Transverse colon (tissue), 4 donors: ENCODE data around the gene ELOVL1. TPM values are rescaled to one million over a fixed set of nuclear protein-coding genes. Genes with fewer than 3 reads are reported as not detected.

Experiments used
- DNase-seq: peaks from one replicate; pipeline ENCODE4 v3.0.0-alpha.2; 2019
- H3K27ac ChIP-seq, 4 donors: fragments of 200-600 bp; sonication (generic); 2 replicates each; pipeline ENCODE4 v1.5.1; 2016 to 2018; ENCODE audit warnings: inconsistent platforms in 4 of 4
- H3K27me3 ChIP-seq: fragments of 200-600 bp; sonication (generic); 2 replicates; pipeline ENCODE4 v1.5.1; 2017; ENCODE audit warnings: inconsistent platforms
- H3K36me3 ChIP-seq, 4 donors: fragments of 200-600 bp; sonication (generic); 2 replicates each; pipeline ENCODE4 v1.5.1; 2017 to 2019; ENCODE audit warnings: inconsistent platforms in 4 of 4
- H3K4me1 ChIP-seq, 4 donors: fragments of 200-600 bp; sonication (generic); 2 replicates each; pipeline ENCODE4 v1.5.1; 2017 to 2020; ENCODE audit warnings: inconsistent platforms in 4 of 4
- H3K4me3 ChIP-seq, 4 donors: fragments of 200-600 bp; sonication (generic); 1 replicate in 1 of 4; 2 replicates in 3 of 4; pipeline versions ENCODE4 v1.5.1 to v1.6.1; 2017 to 2019; ENCODE audit warnings: inconsistent platforms in 4 of 4
- H3K9me3 ChIP-seq, 2 donors: fragments of 200-600 bp; sonication (generic); 2 replicates each; pipeline ENCODE4 v1.5.1; 2017 to 2019; ENCODE audit warnings: inconsistent platforms in 2 of 2
- CTCF ChIP-seq, 5 experiments: fragments of 200-600 bp in 3 of 5; fragments of 450-650 bp in 2 of 5; sonication (generic) in 3 of 5; IDR thresholded peaks; 1 replicate in 2 of 5; 2 replicates in 3 of 5; pipeline ENCODE4 v1.5.1; 2016 to 2017; ENCODE audit warnings: antibody characterized with exemption in 5 of 5, inconsistent platforms in 3 of 5, mild to moderate bottlenecking in 2 of 5, moderate library complexity in 1 of 5
- EP300 ChIP-seq: sonication (generic); formaldehyde crosslinking; IDR thresholded peaks from one replicate; pipeline ENCODE4 v1.6.1; 2017; ENCODE audit warnings: antibody characterized with exemption, low read depth
- POLR2A ChIP-seq: fragments of 450-650 bp; IDR thresholded peaks from one replicate; pipeline ENCODE4 v1.6.1; 2016; ENCODE audit warnings: antibody characterized with exemption, mild to moderate bottlenecking, moderate library complexity
- POLR2AphosphoS5 ChIP-seq, 3 donors: sonication (generic); formaldehyde crosslinking; IDR thresholded peaks; one replicate each; pipeline ENCODE4 v1.6.1; 2016; ENCODE audit warnings: antibody characterized with exemption in 3 of 3
- WGBS, 2 donors: methylation state at CpG; one replicate each; pipeline ENCODE4 v1.1.5; 2018; ENCODE audit warnings: low coverage in 1 of 2; 5-methylcytosine and 5-hydroxymethylcytosine counted together
- in situ Hi-C, 4 donors: fragments of 200-750 bp; cut with MboI; loops; one replicate each; pipeline versions ENCODE4 v1.15.0 to v1.15.1; 2017; ENCODE audit warnings: low sequenced_read_pairs in 3 of 4, low pct_ligation_motif_present in 1 of 4, low pct_unique_long_range_greater_than_20kb in 1 of 4
- intact Hi-C: fragments of 100-400 bp; cut with DNase I; formaldehyde crosslinking; loops from one replicate; pipeline ENCODE4 v1.15.1; 2023; ENCODE audit warnings: low total_unique reads
- total RNA-seq, 4 donors: library from RNA; depleted of rRNA; stranded (reverse); fragments of >200 nt; gene quantifications; one replicate each; pipeline ENCODE4 v1.1.0, GENCODE V29; 2016

The ELOVL1 gene
- total RNA-seq, 4 donors from 2014 or later: 58.4 to 114 (median 99.5) TPM

GRCh38 chr1:43410571-43410970 lies 42.8 kb upstream of the ELOVL1 start:
- H3K36me3 ChIP-seq: peaks cover 0 to 27% (median 6%) of the 10 kb centered on the region in 4 donors
- 56 to 97% methylated on average over 1 to 3 of the region's 3 CpGs for WGBS, 2 donors
- H3K4me3 ChIP-seq: no peak overlapping the region
- H3K4me1 ChIP-seq: peaks cover 0 to 9% (median 2%) of the 10 kb centered on the region in 4 donors
- no peak for TF ChIP-seq POLR2A
- TF ChIP-seq POLR2AphosphoS5 (IDR thresholded peaks at IDR 0.05): no peak
- TF ChIP-seq EP300: no peak
- no peak for TF ChIP-seq CTCF (IDR thresholded peaks at IDR 0.05)
- no peak for DNase-seq
- no peaks in the 10 kb centered on the region for H3K27me3 ChIP-seq
- H3K9me3 ChIP-seq: no peaks in the 10 kb centered on the region
- no peak overlapping the region for H3K27ac ChIP-seq
- in situ Hi-C loops: loop anchor here in 3 of 4 donors (5.0 to 10.0 kb wide), 3 partner anchors 176 to 186 kb away; no protein-coding TSS in a partner anchor
- intact Hi-C loops: no loop called here

- Histone ChIP-seq H3K27me3 (no peaks in the 10 kb centered on the region), H3K4me3 (no peak overlapping the region), H3K4me1 (peaks cover 0 to 18% (median 3%) of the 10 kb centered on the region in 4 donors), H3K36me3 (peaks cover 0 to 43% (median 16%) of the 10 kb centered on the region in 4 donors), H3K27ac (peak overlapping the region; percentile 4 to 50 (median 38)), H3K9me3 (no peaks in the 10 kb centered on the region)
- DNase-seq: no peak
- no peak for TF ChIP-seq POLR2AphosphoS5 (IDR thresholded peaks at IDR 0.05)
- TF ChIP-seq POLR2A: no peak
- TF ChIP-seq EP300: no peak
- no peak for TF ChIP-seq CTCF (IDR thresholded peaks at IDR 0.05)
- in situ Hi-C loops (no loop called here), intact Hi-C loops (no loop called here)
- 25 to 61% methylated on average over 2 of the region's 2 CpGs for WGBS, 2 donors
Measured at GRCh38 chr1:43405876-43406234, 38.0 kb upstream of the ELOVL1 start.

- Histone ChIP-seq H3K4me1 (peaks cover 0 to 18% (median 3%) of the 10 kb centered on the region in 4 donors), H3K9me3 (no peaks in the 10 kb centered on the region), H3K27me3 (no peaks in the 10 kb centered on the region), H3K4me3 (no peak overlapping the region), H3K36me3 (peaks cover 0 to 43% (median 16%) of the 10 kb centered on the region in 4 donors), H3K27ac (peak overlapping the region; percentile 4 to 50 (median 38))
- intact Hi-C loops (no loop called here), in situ Hi-C loops (no loop called here)
- no peak for DNase-seq
- TF ChIP-seq CTCF (IDR thresholded peaks at IDR 0.05) (no peak), POLR2AphosphoS5 (IDR thresholded peaks at IDR 0.05) (peak in 1 of 3 donors; percentile 23)
- WGBS, 2 donors: 35 to 60% methylated on average over 4 to 6 of the region's 6 CpGs
Measured at GRCh38 chr1:43405219-43405875, 37.5 kb upstream of the ELOVL1 start.

GRCh38 chr1:43404353-43404752 lies 36.5 kb upstream of the ELOVL1 start:
- Histone ChIP-seq H3K9me3 (no peaks in the 10 kb centered on the region), H3K4me1 (peaks cover 0 to 18% (median 3%) of the 10 kb centered on the region in 4 donors), H3K4me3 (no peak overlapping the region), H3K27me3 (no peaks in the 10 kb centered on the region), H3K36me3 (peaks cover 0 to 38% (median 14%) of the 10 kb centered on the region in 4 donors), H3K27ac (no peak overlapping the region)
- 97 to 100% methylated on average over 2 to 6 of the region's 6 CpGs for WGBS, 2 donors
- no peak for TF ChIP-seq EP300
- no peak for TF ChIP-seq CTCF (IDR thresholded peaks at IDR 0.05)
- TF ChIP-seq POLR2AphosphoS5 (IDR thresholded peaks at IDR 0.05): no peak
- TF ChIP-seq POLR2A: no peak
- no peak for DNase-seq
- intact Hi-C loops: no loop called here
- in situ Hi-C loops: no loop called here
